HepG2 (cell line): ENCODE results near the gene SSBP2. TPM values are rescaled to one million over a fixed set of nuclear protein-coding genes. Genes with fewer than 3 reads are reported as not detected.

ENCODE experiments used
- CHD2 ChIP-seq: IDR thresholded peaks from 2 replicates; pipeline ENCODE4 v1.6.1; 2011; ENCODE audit warnings: low read depth, low read length, improper control_type of control experiment
- EP300 ChIP-seq, 3 experiments: sonication (generic) in 1 of 3; formaldehyde crosslinking in 1 of 3; IDR thresholded peaks; 2 replicates each; pipeline versions ENCODE4 v1.5.1 to v1.6.1; 2011 to 2020; ENCODE audit warnings: low read depth in 2 of 3, low read length in 2 of 3, borderline replicate concordance in 1 of 3, improper control_type of control experiment in 1 of 3, mild to moderate bottlenecking in 1 of 3, missing genetic modification reagents in 1 of 3, moderate library complexity in 1 of 3
- HMG20B ChIP-seq: conservative IDR thresholded peaks from 2 replicates; pipeline ENCODE4 v1.6.1; 2016; ENCODE audit warnings: missing genetic modification reagents, missing compliant biosample characterization
- NPAS2 ChIP-seq: sonication (generic); formaldehyde crosslinking; IDR thresholded peaks from 2 replicates; pipeline ENCODE4 v1.8.0; 2022; ENCODE audit warnings: mild to moderate bottlenecking, missing genetic modification reagents, borderline replicate concordance
- NR2F2 ChIP-seq: IDR thresholded peaks from 2 replicates; pipeline ENCODE4 v1.6.1; 2012; ENCODE audit warnings: low read depth, inconsistent platforms, borderline replicate concordance
- POGZ ChIP-seq: sonication (generic); formaldehyde crosslinking; IDR thresholded peaks from 2 replicates; pipeline ENCODE4 v1.4.0; 2020; ENCODE audit warnings: mild to moderate bottlenecking, missing genetic modification reagents
- RCOR2 ChIP-seq: IDR thresholded peaks from 2 replicates; pipeline ENCODE4 v1.6.1; 2016; ENCODE audit warnings: missing biosample characterization, missing genetic modification reagents
- SIX1 ChIP-seq: sonication (generic); formaldehyde crosslinking; IDR thresholded peaks from 2 replicates; pipeline ENCODE4 v1.4.0; 2020; ENCODE audit warnings: missing genetic modification reagents, borderline replicate concordance
- YEATS2 ChIP-seq: sonication (generic); formaldehyde crosslinking; IDR thresholded peaks from 2 replicates; pipeline ENCODE4 v1.4.0; 2020; ENCODE audit warnings: missing genetic modification reagents, borderline replicate concordance
- polyA plus RNA-seq, 8 experiments: library from polyadenylated mRNA; depleted of rRNA in 3 of 8; stranded (reverse) in 7 of 8; unstranded in 1 of 8; fragments of >200 nt; fragmentation: Illumina TruSeq in 4 of 8; extraction: Trizol in 4 of 8; gene quantifications; 2 replicates each; pipeline versions ENCODE4 v1.2.1 to v1.2.3, GENCODE V29; 2011 to 2016; ENCODE audit warnings: low read depth in 4 of 8, missing spikeins in 1 of 8, mixed read lengths in 1 of 8; ENCODE audit not compliant: insufficient read depth in 1 of 8
- total RNA-seq, 5 experiments: library from RNA; depleted of rRNA; stranded (reverse); fragments of >200 nt; fragmentation: Illumina TruSeq; extraction: Trizol; gene quantifications; 2 replicates each; pipeline ENCODE4 v1.2.3, GENCODE V29; 2016; ENCODE audit warnings: low read depth in 1 of 5
- TF ChIP-seq, protein P1 (sequence below): sonication (generic); formaldehyde crosslinking; IDR thresholded peaks from 2 replicates; pipeline ENCODE4 v1.5.1; 2020; ENCODE audit warnings: missing genetic modification reagents, mild to moderate bottlenecking, borderline replicate concordance
- TF ChIP-seq, protein P2 (sequence below): sonication (generic); formaldehyde crosslinking; IDR thresholded peaks from 2 replicates; pipeline ENCODE4 v1.5.0; 2020; ENCODE audit warnings: missing genetic modification reagents, mild to moderate bottlenecking, borderline replicate concordance
- TF ChIP-seq, protein P3 (sequence below): sonication (generic); formaldehyde crosslinking; IDR thresholded peaks from 2 replicates; pipeline ENCODE4 v1.4.0; 2020; ENCODE audit warnings: missing genetic modification reagents, borderline replicate concordance

Gene SSBP2
- total and polyA plus RNA-seq, 2 of the 13 experiments (the other 11 are each of a cell fraction or from before 2014, with no cell fraction given) = 0.16 TPM; not detected in 1

DNA sequence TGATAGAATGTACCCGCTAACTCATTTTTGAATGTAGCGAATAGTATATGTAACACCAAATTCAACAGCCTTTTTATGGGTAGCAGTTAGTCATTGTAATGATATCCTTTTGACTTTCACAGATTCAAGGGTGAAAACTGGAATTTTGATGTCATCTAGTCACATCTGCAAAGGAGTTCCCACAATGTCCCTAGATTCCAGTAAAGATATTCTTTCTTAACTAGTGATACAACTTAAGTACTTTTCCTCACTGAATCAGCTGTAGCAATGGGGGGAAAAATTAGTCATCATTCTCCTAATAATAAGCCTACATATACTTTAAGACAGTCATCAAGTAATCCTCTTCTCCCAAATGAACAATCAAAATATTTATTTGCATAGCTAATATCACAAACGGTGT lies 11.5 kb upstream of the SSBP2 start (continued):
- TF ChIP-seq, protein P1, sequence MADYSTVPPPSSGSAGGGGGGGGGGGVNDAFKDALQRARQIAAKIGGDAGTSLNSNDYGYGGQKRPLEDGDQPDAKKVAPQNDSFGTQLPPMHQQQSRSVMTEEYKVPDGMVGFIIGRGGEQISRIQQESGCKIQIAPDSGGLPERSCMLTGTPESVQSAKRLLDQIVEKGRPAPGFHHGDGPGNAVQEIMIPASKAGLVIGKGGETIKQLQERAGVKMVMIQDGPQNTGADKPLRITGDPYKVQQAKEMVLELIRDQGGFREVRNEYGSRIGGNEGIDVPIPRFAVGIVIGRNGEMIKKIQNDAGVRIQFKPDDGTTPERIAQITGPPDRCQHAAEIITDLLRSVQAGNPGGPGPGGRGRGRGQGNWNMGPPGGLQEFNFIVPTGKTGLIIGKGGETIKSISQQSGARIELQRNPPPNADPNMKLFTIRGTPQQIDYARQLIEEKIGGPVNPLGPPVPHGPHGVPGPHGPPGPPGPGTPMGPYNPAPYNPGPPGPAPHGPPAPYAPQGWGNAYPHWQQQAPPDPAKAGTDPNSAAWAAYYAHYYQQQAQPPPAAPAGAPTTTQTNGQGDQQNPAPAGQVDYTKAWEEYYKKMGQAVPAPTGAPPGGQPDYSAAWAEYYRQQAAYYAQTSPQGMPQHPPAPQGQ (CRISPR knock-in tag) = no peak
- TF ChIP-seq HMG20B (CRISPR knock-in tag) (no peak), NPAS2 (CRISPR knock-in tag) (no peak), EP300 (IDR thresholded peaks at IDR 0.05; ENCODE audit: low read depth in 2 of 2, low read length in 2 of 2) (no peak), EP300 (CRISPR knock-in tag; IDR thresholded peaks at IDR 0.05; ENCODE audit: borderline replicate concordance) (no peak), SIX1 (CRISPR knock-in tag) (no peak), NR2F2 (no peak), CHD2 (no peak), POGZ (no peak), RCOR2 (CRISPR knock-in tag) (no peak), YEATS2 (CRISPR knock-in tag) (no peak)
- TF ChIP-seq, protein P2, sequence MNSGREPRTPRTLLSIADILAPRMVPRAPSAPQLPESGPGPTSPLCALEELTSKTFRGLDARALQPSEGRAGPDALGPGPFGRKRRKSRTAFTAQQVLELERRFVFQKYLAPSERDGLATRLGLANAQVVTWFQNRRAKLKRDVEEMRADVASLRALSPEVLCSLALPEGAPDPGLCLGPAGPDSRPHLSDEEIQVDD (CRISPR knock-in tag) = no peak
- TF ChIP-seq, protein P3, sequence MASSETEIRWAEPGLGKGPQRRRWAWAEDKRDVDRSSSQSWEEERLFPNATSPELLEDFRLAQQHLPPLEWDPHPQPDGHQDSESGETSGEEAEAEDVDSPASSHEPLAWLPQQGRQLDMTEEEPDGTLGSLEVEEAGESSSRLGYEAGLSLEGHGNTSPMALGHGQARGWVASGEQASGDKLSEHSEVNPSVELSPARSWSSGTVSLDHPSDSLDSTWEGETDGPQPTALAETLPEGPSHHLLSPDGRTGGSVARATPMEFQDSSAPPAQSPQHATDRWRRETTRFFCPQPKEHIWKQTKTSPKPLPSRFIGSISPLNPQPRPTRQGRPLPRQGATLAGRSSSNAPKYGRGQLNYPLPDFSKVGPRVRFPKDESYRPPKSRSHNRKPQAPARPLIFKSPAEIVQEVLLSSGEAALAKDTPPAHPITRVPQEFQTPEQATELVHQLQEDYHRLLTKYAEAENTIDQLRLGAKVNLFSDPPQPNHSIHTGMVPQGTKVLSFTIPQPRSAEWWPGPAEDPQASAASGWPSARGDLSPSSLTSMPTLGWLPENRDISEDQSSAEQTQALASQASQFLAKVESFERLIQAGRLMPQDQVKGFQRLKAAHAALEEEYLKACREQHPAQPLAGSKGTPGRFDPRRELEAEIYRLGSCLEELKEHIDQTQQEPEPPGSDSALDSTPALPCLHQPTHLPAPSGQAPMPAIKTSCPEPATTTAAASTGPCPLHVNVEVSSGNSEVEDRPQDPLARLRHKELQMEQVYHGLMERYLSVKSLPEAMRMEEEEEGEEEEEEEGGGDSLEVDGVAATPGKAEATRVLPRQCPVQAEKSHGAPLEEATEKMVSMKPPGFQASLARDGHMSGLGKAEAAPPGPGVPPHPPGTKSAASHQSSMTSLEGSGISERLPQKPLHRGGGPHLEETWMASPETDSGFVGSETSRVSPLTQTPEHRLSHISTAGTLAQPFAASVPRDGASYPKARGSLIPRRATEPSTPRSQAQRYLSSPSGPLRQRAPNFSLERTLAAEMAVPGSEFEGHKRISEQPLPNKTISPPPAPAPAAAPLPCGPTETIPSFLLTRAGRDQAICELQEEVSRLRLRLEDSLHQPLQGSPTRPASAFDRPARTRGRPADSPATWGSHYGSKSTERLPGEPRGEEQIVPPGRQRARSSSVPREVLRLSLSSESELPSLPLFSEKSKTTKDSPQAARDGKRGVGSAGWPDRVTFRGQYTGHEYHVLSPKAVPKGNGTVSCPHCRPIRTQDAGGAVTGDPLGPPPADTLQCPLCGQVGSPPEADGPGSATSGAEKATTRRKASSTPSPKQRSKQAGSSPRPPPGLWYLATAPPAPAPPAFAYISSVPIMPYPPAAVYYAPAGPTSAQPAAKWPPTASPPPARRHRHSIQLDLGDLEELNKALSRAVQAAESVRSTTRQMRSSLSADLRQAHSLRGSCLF (CRISPR knock-in tag) = no peak
